BE2C (cell line): ENCODE measurements around the gene MICU1.

Experiments used
- DNase-seq: peaks from one replicate; pipeline ENCODE4 v3.0.0-alpha.2; 2020
- H3K27me3 ChIP-seq: fragments of 250-450 bp; sonication (Bioruptor Pico); 2 replicates; pipeline ENCODE4 v1.5.1; 2020; ENCODE audit warnings: mild to moderate bottlenecking
- H3K36me3 ChIP-seq: fragments of 250-450 bp; sonication (Bioruptor Pico); 2 replicates; pipeline ENCODE4 v1.5.1; 2020; ENCODE audit warnings: mild to moderate bottlenecking
- H3K4me1 ChIP-seq: fragments of 250-450 bp; sonication (Bioruptor Pico); 2 replicates; pipeline ENCODE4 v1.5.1; 2020
- H3K4me3 ChIP-seq: 2 replicates; pipeline ENCODE4 v1.5.1; 2011; ENCODE audit warnings: low read depth, low read length
- H3K9me3 ChIP-seq: fragments of 250-450 bp; sonication (Bioruptor Pico); 2 replicates; pipeline ENCODE4 v1.5.1; 2020
- TF ChIP-seq, protein P1 (sequence below): IDR thresholded peaks from 2 replicates; pipeline ENCODE4 v1.5.1; 2012; ENCODE audit warnings: mild to moderate bottlenecking, low read depth, low read length

MICU1 gene

DNA sequence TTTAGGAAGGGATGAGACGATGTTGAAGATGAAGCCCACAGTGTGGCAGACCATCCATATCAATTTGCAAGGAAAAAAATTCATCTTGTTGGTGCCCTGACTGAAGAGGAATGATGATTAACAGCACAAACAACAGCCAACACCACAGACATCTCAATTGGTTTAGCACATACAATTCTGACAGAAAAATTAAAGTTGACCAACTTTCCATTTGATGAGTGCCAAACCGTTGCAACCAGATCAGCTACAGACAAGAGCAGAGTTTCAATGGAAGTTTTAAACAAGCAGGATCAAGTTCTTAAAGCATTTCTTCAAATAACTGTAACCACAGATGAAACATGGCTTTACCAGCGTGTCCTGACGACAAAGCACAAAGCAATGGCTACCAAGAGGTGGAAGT, 138.8 kb downstream of the MICU1 start:
- no peak for DNase-seq
- Histone ChIP-seq H3K4me1 (no peaks in the 10 kb centered on the region), H3K36me3 (no peaks in the 10 kb centered on the region), H3K27me3 (no peaks in the 10 kb centered on the region), H3K4me3 (no peak overlapping the region), H3K9me3 (no peaks in the 10 kb centered on the region)
- TF ChIP-seq, protein P1, sequence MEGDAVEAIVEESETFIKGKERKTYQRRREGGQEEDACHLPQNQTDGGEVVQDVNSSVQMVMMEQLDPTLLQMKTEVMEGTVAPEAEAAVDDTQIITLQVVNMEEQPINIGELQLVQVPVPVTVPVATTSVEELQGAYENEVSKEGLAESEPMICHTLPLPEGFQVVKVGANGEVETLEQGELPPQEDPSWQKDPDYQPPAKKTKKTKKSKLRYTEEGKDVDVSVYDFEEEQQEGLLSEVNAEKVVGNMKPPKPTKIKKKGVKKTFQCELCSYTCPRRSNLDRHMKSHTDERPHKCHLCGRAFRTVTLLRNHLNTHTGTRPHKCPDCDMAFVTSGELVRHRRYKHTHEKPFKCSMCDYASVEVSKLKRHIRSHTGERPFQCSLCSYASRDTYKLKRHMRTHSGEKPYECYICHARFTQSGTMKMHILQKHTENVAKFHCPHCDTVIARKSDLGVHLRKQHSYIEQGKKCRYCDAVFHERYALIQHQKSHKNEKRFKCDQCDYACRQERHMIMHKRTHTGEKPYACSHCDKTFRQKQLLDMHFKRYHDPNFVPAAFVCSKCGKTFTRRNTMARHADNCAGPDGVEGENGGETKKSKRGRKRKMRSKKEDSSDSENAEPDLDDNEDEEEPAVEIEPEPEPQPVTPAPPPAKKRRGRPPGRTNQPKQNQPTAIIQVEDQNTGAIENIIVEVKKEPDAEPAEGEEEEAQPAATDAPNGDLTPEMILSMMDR, result no peak

- Histone ChIP-seq H3K4me1 (no peaks in the 10 kb centered on the region), H3K27me3 (no peaks in the 10 kb centered on the region)
- TF ChIP-seq, protein P1, result no peak
Measured at GRCh38 chr10:72485701-72486100, 140.2 kb downstream of the MICU1 start.

GRCh38 chr10:72484521-72484920, 141.4 kb downstream of the MICU1 start:
- Histone ChIP-seq H3K9me3 (no peaks in the 10 kb centered on the region), H3K27me3 (no peaks in the 10 kb centered on the region), H3K4me1 (no peaks in the 10 kb centered on the region), H3K36me3 (no peaks in the 10 kb centered on the region), H3K4me3 (no peak overlapping the region)
- DNase-seq, result no peak
- TF ChIP-seq, protein P1, result no peak

More at GRCh38 chr10:72485701-72486100, 140.2 kb downstream of the MICU1 start:
- no peak overlapping the region for H3K4me3 ChIP-seq
- no peak for DNase-seq
- H3K36me3 ChIP-seq, result no peaks in the 10 kb centered on the region
- H3K9me3 ChIP-seq, result no peaks in the 10 kb centered on the region

- no peaks in the 10 kb centered on the region for H3K4me1 ChIP-seq
- TF ChIP-seq, protein P1, result no peak
- no peak for DNase-seq
- H3K4me3 ChIP-seq, result no peak overlapping the region
- H3K36me3 ChIP-seq, result no peaks in the 10 kb centered on the region
- no peaks in the 10 kb centered on the region for H3K27me3 ChIP-seq
- H3K9me3 ChIP-seq, result no peaks in the 10 kb centered on the region
Measured at GRCh38 chr10:72483471-72483870, 142.4 kb downstream of the MICU1 start.

- TF ChIP-seq, protein P1, result no peak
- Histone ChIP-seq H3K4me1 (no peaks in the 10 kb centered on the region), H3K36me3 (0 out of 2 replicates have a peak, but pooled peaks cover 2% of the 10 kb centered on the region), H3K9me3 (no peaks in the 10 kb centered on the region), H3K27me3 (no peaks in the 10 kb centered on the region), H3K4me3 (no peak overlapping the region)
- no peak for DNase-seq
Measured at GRCh38 chr10:72480861-72481260, 145.0 kb downstream of the MICU1 start.

DNA sequence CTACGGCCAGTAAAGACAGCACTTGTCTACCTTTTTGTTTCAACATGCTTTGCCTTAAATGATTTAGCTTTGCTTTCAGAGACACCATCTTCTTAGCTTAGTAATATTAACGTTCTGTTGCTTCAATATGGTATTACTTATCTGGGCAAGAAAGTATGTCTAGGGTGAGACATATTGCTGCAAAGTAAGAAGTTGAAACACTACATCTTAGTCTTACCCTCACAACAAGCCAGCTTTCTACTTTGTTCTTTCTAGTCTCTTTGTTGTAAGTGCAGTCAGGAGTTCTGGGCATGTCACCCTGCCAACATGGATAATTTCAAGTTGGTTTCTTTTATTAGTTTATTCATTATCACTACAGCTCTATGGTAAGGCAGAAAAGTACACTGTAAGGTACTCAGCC, 148.4 kb downstream of the MICU1 start:
- no peak for DNase-seq
- H3K9me3 ChIP-seq, result no peaks in the 10 kb centered on the region
- H3K36me3 ChIP-seq, result peaks cover 7% of the 10 kb centered on the region; the same call in 1 of the 2 replicates
- no peaks in the 10 kb centered on the region for H3K4me1 ChIP-seq
- no peak overlapping the region for H3K4me3 ChIP-seq
- no peaks in the 10 kb centered on the region for H3K27me3 ChIP-seq
- TF ChIP-seq, protein P1, result no peak
